CD4-positive, alpha-beta T cell (primary cell): ENCODE results near the gene CCND1. TPM values are rescaled to one million over a fixed set of nuclear protein-coding genes. Genes with fewer than 3 reads are reported as not detected.

Source experiments
- ATAC-seq: fragments of 200-7000 bp; cut with Tn5 transposase; one replicate; pipeline ENCODE4 v1.10.0; 2022; ENCODE audit warnings: mild to moderate bottlenecking; ENCODE audit not compliant: poor library complexity
- CTCF ChIA-PET: fragments of 350-600 bp; sonication (Branson Sonifier 250); formaldehyde crosslinking; loops from one replicate; lab custom pipeline; 2021; ENCODE audit warnings: antibody characterized with exemption, inconsistent platforms; lab: Charles Lee
- POLR2A ChIA-PET: fragments of 350-600 bp; sonication (Branson Sonifier 250); formaldehyde crosslinking; loops from one replicate; lab custom pipeline; 2021; ENCODE audit warnings: antibody characterized with exemption, inconsistent platforms; lab: Charles Lee
- DNase-seq, 14 experiments: peaks; one replicate each; pipeline ENCODE4 v3.0.0-alpha.2; 2013 to 2020; ENCODE audit warnings: mixed read lengths in 2 of 14
- H3K27ac ChIP-seq, 2 donors: one replicate each; pipeline versions ENCODE4 v1.5.1 to v1.7.0; 2013; ENCODE audit warnings: low read length in 2 of 2, low read depth in 1 of 2, mild to moderate bottlenecking in 1 of 2
- H3K27me3 ChIP-seq, 2 experiments: 1 replicate in 1 of 2; 2 replicates in 1 of 2; pipeline versions ENCODE4 v1.6.1 to v1.7.0; 2013; ENCODE audit warnings: low read length in 2 of 2, control low read depth in 1 of 2, mild to moderate bottlenecking in 1 of 2, moderate library complexity in 1 of 2; ENCODE audit not compliant: insufficient read depth in 2 of 2, control insufficient read depth in 1 of 2
- H3K36me3 ChIP-seq: one replicate; pipeline ENCODE4 v1.6.1; 2013; ENCODE audit warnings: low read length, control low read depth; ENCODE audit not compliant: insufficient read depth
- H3K4me1 ChIP-seq: one replicate; pipeline ENCODE4 v1.6.1; 2013; ENCODE audit warnings: low read length, control low read depth; ENCODE audit not compliant: insufficient read depth
- H3K4me3 ChIP-seq: one replicate; pipeline ENCODE4 v1.5.1; 2013; ENCODE audit warnings: mild to moderate bottlenecking, low read length, moderate library complexity
- H3K9me3 ChIP-seq, 2 experiments: 1 replicate in 1 of 2; 2 replicates in 1 of 2; pipeline versions ENCODE4 v1.6.1 to v1.7.0; 2013; ENCODE audit warnings: low read length in 2 of 2, mild to moderate bottlenecking in 2 of 2, control low read depth in 1 of 2, moderate library complexity in 1 of 2; ENCODE audit not compliant: control insufficient read depth in 1 of 2, insufficient read depth in 1 of 2
- H3K27ac Mint-ChIP-seq: one replicate; pipeline ENCODE4 v1.8.0; 2020; ENCODE audit warnings: mixed read lengths
- H3K27me3 Mint-ChIP-seq: one replicate; pipeline ENCODE4 v1.8.0; 2021; ENCODE audit warnings: mixed read lengths
- H3K36me3 Mint-ChIP-seq: one replicate; pipeline ENCODE4 v1.8.0; 2021; ENCODE audit warnings: low read depth, mixed read lengths
- H3K4me1 Mint-ChIP-seq: one replicate; pipeline ENCODE4 v1.8.0; 2021; ENCODE audit warnings: low read depth, mixed read lengths
- H3K4me3 Mint-ChIP-seq: one replicate; pipeline ENCODE4 v1.8.0; 2020; ENCODE audit warnings: mild to moderate bottlenecking, mixed read lengths
- H3K9me3 Mint-ChIP-seq: one replicate; pipeline ENCODE4 v1.8.0; 2020; ENCODE audit warnings: mixed read lengths
- intact Hi-C, 2 experiments: fragments of 100-400 bp; cut with DNase I in 1 of 2; cut with micrococcal nuclease in 1 of 2; formaldehyde crosslinking; loops; one replicate each; pipeline versions ENCODE4 v1.15.1 to v1.9.0; 2023 to 2025; cut with DNase I, micrococcal nuclease
- total RNA-seq, 174 experiments: library from RNA in 2 of 174; stranded (reverse) in 2 of 174; gene quantifications; one replicate each; pipeline ENCODE4 v1.2.3 and lab custom pipeline; 2021 to 2026
- TF ChIP-seq, protein P1 (sequence below): fragments of 200-600 bp; IDR thresholded peaks from one replicate; pipeline ENCODE4 v1.8.0; 2022; ENCODE audit warnings: antibody characterized with exemption, mild to moderate bottlenecking

CCND1 gene
- total RNA-seq, 2 experiments from 2014 or later: 1.7 to 2.4 TPM

DNA sequence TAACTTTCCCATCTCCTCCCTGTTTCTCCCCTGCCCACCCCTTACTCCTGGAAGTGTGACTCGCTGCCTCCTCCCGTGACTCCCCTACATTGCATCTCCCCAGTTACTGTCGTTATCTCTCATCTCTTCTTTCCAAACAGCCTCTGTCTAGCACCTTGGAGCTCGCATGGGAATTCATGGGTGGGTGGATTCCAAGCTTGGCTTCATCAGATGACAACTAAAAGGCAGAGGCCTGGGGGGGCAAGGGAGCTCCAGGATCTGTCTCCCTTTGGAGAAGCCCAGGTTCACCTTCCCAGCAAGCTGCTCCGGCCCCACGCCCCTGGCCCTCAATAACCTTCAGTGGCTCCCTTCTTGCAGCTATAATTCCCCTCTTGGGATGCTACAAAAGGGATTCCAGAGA is 6.9 kb upstream of the CCND1 start:
- Mint-ChIP-seq H3K4me3 (no peak overlapping the region), H3K27me3 (peaks cover 47% of the 10 kb centered on the region), H3K4me1 (peaks cover 23% of the 10 kb centered on the region), H3K36me3 (no peaks in the 10 kb centered on the region), H3K9me3 (peaks cover 4% of the 10 kb centered on the region), H3K27ac (no peak overlapping the region)
- POLR2A ChIA-PET: interaction anchor here (0.8 kb wide), 1 partner anchor 543 kb away, joined by 4 read pairs; no protein-coding TSS in a partner anchor
- H3K36me3 ChIP-seq: no peaks in the 10 kb centered on the region
- CTCF ChIA-PET: no interaction called here
- peaks cover 34 to 44% of the 10 kb centered on the region in 2 experiments for H3K27me3 ChIP-seq
- DNase-seq (no peak), ATAC-seq (no peak)
- intact Hi-C loops: no loop called here
- H3K4me3 ChIP-seq: no peak overlapping the region
- peaks cover 0 to 24% of the 10 kb centered on the region in 2 experiments for H3K9me3 ChIP-seq
- peaks cover 25% of the 10 kb centered on the region for H3K4me1 ChIP-seq
- TF ChIP-seq, protein P1, sequence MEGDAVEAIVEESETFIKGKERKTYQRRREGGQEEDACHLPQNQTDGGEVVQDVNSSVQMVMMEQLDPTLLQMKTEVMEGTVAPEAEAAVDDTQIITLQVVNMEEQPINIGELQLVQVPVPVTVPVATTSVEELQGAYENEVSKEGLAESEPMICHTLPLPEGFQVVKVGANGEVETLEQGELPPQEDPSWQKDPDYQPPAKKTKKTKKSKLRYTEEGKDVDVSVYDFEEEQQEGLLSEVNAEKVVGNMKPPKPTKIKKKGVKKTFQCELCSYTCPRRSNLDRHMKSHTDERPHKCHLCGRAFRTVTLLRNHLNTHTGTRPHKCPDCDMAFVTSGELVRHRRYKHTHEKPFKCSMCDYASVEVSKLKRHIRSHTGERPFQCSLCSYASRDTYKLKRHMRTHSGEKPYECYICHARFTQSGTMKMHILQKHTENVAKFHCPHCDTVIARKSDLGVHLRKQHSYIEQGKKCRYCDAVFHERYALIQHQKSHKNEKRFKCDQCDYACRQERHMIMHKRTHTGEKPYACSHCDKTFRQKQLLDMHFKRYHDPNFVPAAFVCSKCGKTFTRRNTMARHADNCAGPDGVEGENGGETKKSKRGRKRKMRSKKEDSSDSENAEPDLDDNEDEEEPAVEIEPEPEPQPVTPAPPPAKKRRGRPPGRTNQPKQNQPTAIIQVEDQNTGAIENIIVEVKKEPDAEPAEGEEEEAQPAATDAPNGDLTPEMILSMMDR: no peak
- H3K27ac ChIP-seq: no peak overlapping the region

DNA sequence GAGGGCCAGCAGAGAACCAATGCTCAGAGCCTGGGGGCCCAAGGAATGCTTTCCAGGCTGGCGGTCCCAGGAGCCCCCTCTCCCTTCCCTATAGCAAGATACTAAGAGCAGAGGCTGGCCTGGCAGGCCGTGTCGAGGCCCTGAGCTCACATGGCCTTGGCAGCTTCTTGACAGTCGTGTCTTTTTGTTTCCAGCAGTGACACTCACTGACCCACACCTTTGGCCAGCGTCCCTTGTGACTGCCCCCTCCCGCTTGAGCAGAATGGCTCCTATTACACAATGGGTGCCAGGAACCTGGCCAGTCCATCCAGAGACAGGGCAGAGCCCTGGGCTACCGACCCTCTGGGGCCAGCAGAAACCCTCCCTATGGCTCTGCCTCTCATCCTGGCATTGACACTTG is 6.4 kb upstream of the CCND1 start:
- Histone ChIP-seq H3K4me1 (peaks cover 30% of the 10 kb centered on the region), H3K9me3 (peaks cover 0 to 23% of the 10 kb centered on the region in 2 experiments), H3K4me3 (no peak overlapping the region), H3K27ac (no peak overlapping the region), H3K27me3 (peaks cover 34 to 49% of the 10 kb centered on the region in 2 experiments), H3K36me3 (no peaks in the 10 kb centered on the region)
- peaks cover 49% of the 10 kb centered on the region for H3K27me3 Mint-ChIP-seq
- POLR2A ChIA-PET: no interaction called here
- TF ChIP-seq, protein P1: no peak
- no peak for ATAC-seq
- no peak for DNase-seq
- H3K9me3 Mint-ChIP-seq: peaks cover 4% of the 10 kb centered on the region
- intact Hi-C loops: no loop called here
- H3K4me1 Mint-ChIP-seq: peaks cover 27% of the 10 kb centered on the region
- H3K4me3 Mint-ChIP-seq: no peak overlapping the region
- CTCF ChIA-PET: no interaction called here
- H3K36me3 Mint-ChIP-seq: no peaks in the 10 kb centered on the region
- H3K27ac Mint-ChIP-seq: no peak overlapping the region

DNA sequence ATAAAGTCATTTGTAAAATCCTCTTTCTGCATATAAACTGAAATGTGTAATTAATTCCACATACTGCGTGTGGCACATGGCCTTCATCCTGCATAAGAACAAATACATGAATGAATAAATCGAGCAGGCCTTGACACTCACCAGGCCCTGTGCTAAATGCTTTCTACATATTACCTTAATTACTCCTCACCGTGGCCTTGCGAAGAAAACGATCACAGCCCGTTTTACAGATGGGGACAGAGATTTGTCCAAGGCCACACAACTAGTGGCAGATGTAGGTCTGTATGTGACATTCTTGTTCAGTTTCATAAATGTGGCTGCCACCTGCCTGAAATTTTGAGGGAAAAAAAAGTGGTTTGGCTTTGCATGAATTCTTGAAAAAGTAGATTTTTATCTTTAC is 5.8 kb upstream of the CCND1 start:
- DNase-seq (no peak), ATAC-seq (no peak)
- Mint-ChIP-seq H3K9me3 (no peaks in the 10 kb centered on the region), H3K36me3 (no peaks in the 10 kb centered on the region), H3K27me3 (peaks cover 53% of the 10 kb centered on the region), H3K4me3 (no peak overlapping the region), H3K27ac (no peak overlapping the region), H3K4me1 (peaks cover 33% of the 10 kb centered on the region)
- Histone ChIP-seq H3K4me3 (no peak overlapping the region), H3K27me3 (peaks cover 39 to 55% of the 10 kb centered on the region in 2 experiments), H3K27ac (no peak overlapping the region), H3K36me3 (no peaks in the 10 kb centered on the region), H3K9me3 (peaks cover 0 to 20% of the 10 kb centered on the region in 2 experiments), H3K4me1 (peaks cover 35% of the 10 kb centered on the region)
- intact Hi-C loops: no loop called here
- POLR2A ChIA-PET: no interaction called here
- CTCF ChIA-PET: no interaction called here
- TF ChIP-seq, protein P1: no peak
